HG02623 (cell line): Measurements from ENCODE around the gene OPRPN.

ENCODE experiments used
- ATAC-seq: cut with Tn5 transposase; IDR thresholded peaks from one replicate; pipeline ENCODE4 v1.9.1; 2021; ENCODE audit warnings: moderate library complexity; ENCODE audit not compliant: unreplicated experiment

The OPRPN gene

GRCh38 chr4:70397580-70397979 lies at the start of gene OPRPN:
Gene OPRPN, plus strand, starts transcription at chr4:70397940. Its CDS starts 1,346 bp downstream, at chr4:70399286.
- ATAC-seq = no peak

- ATAC-seq = no peak
These were observed 41.6 kb upstream of the OPRPN start for GRCh38 chr4:70356185-70356584.

- no peak for ATAC-seq
These were observed 38.6 kb upstream of the OPRPN start for GRCh38 chr4:70359115-70359661.

- ATAC-seq = no peak
These were observed 37.3 kb upstream of the OPRPN start, which contains the start of gene SMR3A for GRCh38 chr4:70360460-70360859. Gene SMR3A, plus strand, starts transcription at chr4:70360760. Its CDS starts 1,356 bp downstream, at chr4:70362116.

GRCh38 chr4:70364002-70364401 lies 33.7 kb upstream of the OPRPN start:
- ATAC-seq = no peak

GRCh38 chr4:70365479-70365878 lies 32.3 kb upstream of the OPRPN start:
- ATAC-seq = no peak

GRCh38 chr4:70367813-70368212 lies 29.9 kb upstream of the OPRPN start:
- no peak for ATAC-seq

GRCh38 chr4:70371987-70372386 lies 25.8 kb upstream of the OPRPN start:
- ATAC-seq = no peak

- no peak for ATAC-seq
These were observed 25.0 kb upstream of the OPRPN start for GRCh38 chr4:70372760-70373159.

- no peak for ATAC-seq
These were observed 17.2 kb upstream of the OPRPN start for GRCh38 chr4:70380578-70380977.

GRCh38 chr4:70382691-70383181 lies 15.0 kb upstream of the OPRPN start, which contains the start of gene SMR3B:
Gene SMR3B, plus strand, starts transcription at chr4:70383131. Its CDS starts 1,380 bp downstream, at chr4:70384511.
- no peak for ATAC-seq

GRCh38 chr4:70392057-70392776 lies 5.5 kb upstream of the OPRPN start:
- ATAC-seq = peak; percentile 45

- ATAC-seq = peak; percentile 39
These were observed 1.6 kb downstream of the OPRPN start for GRCh38 chr4:70399319-70399718.

- peak; percentile 41 for ATAC-seq
These were observed 5.0 kb downstream of the OPRPN start for GRCh38 chr4:70402762-70403161.

GRCh38 chr4:70405765-70406164 lies 8.0 kb downstream of the OPRPN start:
- ATAC-seq = no peak

GRCh38 chr4:70425306-70425705 lies 27.6 kb downstream of the OPRPN start:
- no peak for ATAC-seq

GRCh38 chr4:70426789-70427188 lies 29.0 kb downstream of the OPRPN start:
- ATAC-seq = no peak

- ATAC-seq = no peak
These were observed 39.5 kb downstream of the OPRPN start for GRCh38 chr4:70437197-70437596.

GRCh38 chr4:70442474-70442873 lies 44.7 kb downstream of the OPRPN start:
- no peak for ATAC-seq

GRCh38 chr4:70443329-70443728 lies 45.6 kb downstream of the OPRPN start:
- ATAC-seq = no peak

GRCh38 chr4:70449220-70449619 lies 51.5 kb downstream of the OPRPN start:
- ATAC-seq = peak; percentile 41

GRCh38 chr4:70452946-70453345 lies 55.2 kb downstream of the OPRPN start:
- no peak for ATAC-seq
